Activated T-cell treated with anti-CD3 and anti-CD28 coated beads for 4 hours (primary cell): ENCODE results near the gene FURIN.
"Not testable (repeated sequence)": the region's sequence is repeated elsewhere in the genome, so short reads cannot be mapped to it uniquely, and the experiment has no call there.

Source experiments
- DNase-seq: peaks from one replicate; pipeline ENCODE4 v3.0.0-alpha.2; 2020

The FURIN gene

GRCh38 chr15:90921887-90922286 lies 53.5 kb downstream of the FURIN start:
- DNase-seq = no peak

- DNase-seq = not testable (repeated sequence)
Observed at GRCh38 chr15:90922712-90923322, 54.4 kb downstream of the FURIN start.

GRCh38 chr15:90924375-90924774 lies 56.0 kb downstream of the FURIN start:
- no peak for DNase-seq

- not testable (repeated sequence) for DNase-seq
Observed at GRCh38 chr15:90926766-90927165, 58.4 kb downstream of the FURIN start.

GRCh38 chr15:90928106-90928505 lies 59.7 kb downstream of the FURIN start:
- DNase-seq = not testable (repeated sequence)

- no peak for DNase-seq
Observed at GRCh38 chr15:90929246-90930019, 61.0 kb downstream of the FURIN start.

- DNase-seq = no peak
Observed at GRCh38 chr15:90930861-90931574, 62.6 kb downstream of the FURIN start.

GRCh38 chr15:90931575-90931827 lies 63.1 kb downstream of the FURIN start:
- no peak for DNase-seq

- DNase-seq = peak; percentile 89
Observed at GRCh38 chr15:90931828-90932659, 63.7 kb downstream of the FURIN start, which contains the start of gene HDDC3. Gene HDDC3 (minus strand): TSS chr15:90932549. CDS start chr15:90932540, 9 bp downstream.

- DNase-seq = no peak
Observed at GRCh38 chr15:90932660-90932991, 64.2 kb downstream of the FURIN start.
